HG02870 (cell line): Measurements from ENCODE around the gene CCDC194.
A peak's percentile ranks its signal among the peaks of the same experiment; 100 is the strongest.

Experiments
- ATAC-seq: cut with Tn5 transposase; IDR thresholded peaks from one replicate; pipeline ENCODE4 v1.9.1; 2021; ENCODE audit warnings: mild to moderate bottlenecking, moderate library complexity; ENCODE audit not compliant: unreplicated experiment

The CCDC194 gene

GRCh38 chr19:17393914-17394313 lies at the start of gene CCDC194:
Gene CCDC194 (minus strand): TSS chr19:17394196. CDS start chr19:17394158, 38 bp downstream.
- no peak for ATAC-seq

- ATAC-seq = no peak
Measured at GRCh38 chr19:17441241-17442021, 47.4 kb upstream of the CCDC194 start.

GRCh38 chr19:17436874-17437267 lies 42.9 kb upstream of the CCDC194 start:
- ATAC-seq = no peak

- ATAC-seq = no peak
Measured at GRCh38 chr19:17436094-17436873, 42.3 kb upstream of the CCDC194 start.

- no peak for ATAC-seq
Measured at GRCh38 chr19:17435218-17435617, 41.2 kb upstream of the CCDC194 start.

- ATAC-seq = no peak
Measured at GRCh38 chr19:17431417-17431816, 37.4 kb upstream of the CCDC194 start.

GRCh38 chr19:17429641-17430113 lies 35.7 kb upstream of the CCDC194 start:
- ATAC-seq = no peak

- no peak for ATAC-seq
Measured at GRCh38 chr19:17424743-17425365, 30.9 kb upstream of the CCDC194 start.

- no peak for ATAC-seq
Measured at GRCh38 chr19:17423429-17424208, 29.6 kb upstream of the CCDC194 start.

- no peak for ATAC-seq
Measured at GRCh38 chr19:17421942-17422341, 27.9 kb upstream of the CCDC194 start.

GRCh38 chr19:17420475-17420924 lies 26.5 kb upstream of the CCDC194 start:
- no peak for ATAC-seq

- ATAC-seq = peak; percentile 88
Measured at GRCh38 chr19:17419621-17420474, 25.9 kb upstream of the CCDC194 start, which contains the start of gene MVB12A. Gene MVB12A (plus strand): TSS chr19:17420047. CDS start chr19:17420136, 89 bp downstream.

GRCh38 chr19:17419154-17419620 lies 25.2 kb upstream of the CCDC194 start:
- ATAC-seq = no peak

- no peak for ATAC-seq
Measured at GRCh38 chr19:17418710-17419109, 24.7 kb upstream of the CCDC194 start.

- no peak for ATAC-seq
Measured at GRCh38 chr19:17415121-17415520, 21.1 kb upstream of the CCDC194 start.

- ATAC-seq = no peak
Measured at GRCh38 chr19:17414097-17414496, 20.1 kb upstream of the CCDC194 start.

- no peak for ATAC-seq
Measured at GRCh38 chr19:17411801-17412200, 17.8 kb upstream of the CCDC194 start.

GRCh38 chr19:17409990-17410389 lies 16.0 kb upstream of the CCDC194 start:
- ATAC-seq = no peak

- no peak for ATAC-seq
Measured at GRCh38 chr19:17406887-17407196, 12.8 kb upstream of the CCDC194 start.
